HG02840 (cell line): ENCODE results near the gene ABCG8.
"Not testable (repeated sequence)": the region's sequence is repeated elsewhere in the genome, so short reads cannot be mapped to it uniquely, and the experiment has no call there.

Experiments used
- ATAC-seq: cut with Tn5 transposase; IDR thresholded peaks from one replicate; pipeline ENCODE4 v1.9.1; 2021; ENCODE audit warnings: mild to moderate bottlenecking, moderate library complexity, moderate number of reproducible peaks; ENCODE audit not compliant: unreplicated experiment, low FRiP score

ABCG8 gene

GRCh38 chr2:43899589-43899988, 60.8 kb downstream of the ABCG8 start:
- no peak for ATAC-seq

GRCh38 chr2:43905371-43905803, 66.6 kb downstream of the ABCG8 start:
- no peak for ATAC-seq

- ATAC-seq = no peak
Measured at GRCh38 chr2:43905871-43906270, 67.1 kb downstream of the ABCG8 start.

- ATAC-seq = no peak
Measured at GRCh38 chr2:43906448-43907109, 67.8 kb downstream of the ABCG8 start.

- ATAC-seq = not testable (repeated sequence)
Measured at GRCh38 chr2:43911136-43911790, 72.5 kb downstream of the ABCG8 start.

- no peak for ATAC-seq
Measured at GRCh38 chr2:43924463-43924862, 85.7 kb downstream of the ABCG8 start.

- no peak for ATAC-seq
Measured at GRCh38 chr2:43925431-43925830, 86.7 kb downstream of the ABCG8 start.

- ATAC-seq = no peak
Measured at GRCh38 chr2:43927442-43927841, 88.7 kb downstream of the ABCG8 start.

- no peak for ATAC-seq
Measured at GRCh38 chr2:43931293-43931692, 92.5 kb downstream of the ABCG8 start.
